Measurements from ENCODE around the gene AGRP.
"Not testable (repeated sequence)": the region's sequence is repeated elsewhere in the genome, so short reads cannot be mapped to it uniquely, and the experiment has no call there.

Gene AGRP

DNA sequence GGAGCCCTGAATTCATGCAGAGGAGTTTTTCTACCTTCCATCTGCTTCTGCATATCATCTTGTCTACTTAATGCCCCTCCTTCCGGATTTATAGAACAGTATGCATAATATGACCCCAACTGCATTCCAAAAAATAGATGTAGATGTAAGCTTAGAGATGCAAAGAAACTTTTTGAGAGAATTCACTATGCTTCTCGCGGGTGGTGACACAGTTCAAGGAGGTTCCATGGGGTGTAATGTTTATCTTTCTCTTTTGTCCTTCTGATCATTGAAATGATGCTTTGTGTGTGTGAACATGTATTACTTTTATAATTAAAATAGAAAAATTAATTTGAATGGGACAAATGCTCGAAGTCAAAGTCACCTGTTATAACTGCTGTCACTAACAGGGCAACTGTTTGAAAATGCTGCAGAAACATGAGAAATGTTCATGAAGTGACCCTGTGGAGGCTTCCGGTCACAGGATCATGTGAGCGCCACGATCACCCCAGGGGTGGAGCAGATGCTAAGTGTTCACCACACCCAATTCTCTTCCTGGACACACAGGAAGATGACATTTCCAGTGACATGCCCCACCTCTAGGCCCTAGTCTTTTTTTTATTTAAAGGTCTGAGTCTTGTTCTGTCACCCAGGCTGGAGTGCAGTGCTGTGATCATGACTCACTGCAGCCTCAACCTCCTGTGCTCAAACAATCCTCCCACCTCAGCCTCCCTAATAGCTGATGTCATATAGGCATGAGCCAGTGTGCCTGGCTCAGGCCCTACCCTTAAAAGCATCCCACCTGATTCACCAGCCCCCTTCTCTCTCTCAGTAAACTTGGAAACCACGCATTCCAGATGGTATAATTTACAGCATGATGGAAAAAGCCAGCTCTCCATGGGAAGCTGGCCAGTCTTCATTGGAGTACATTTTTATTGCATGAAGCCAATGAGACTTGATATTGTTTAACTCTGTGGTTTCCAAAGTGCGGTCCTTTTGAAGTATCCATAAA lies 21.0 kb upstream of the AGRP start:
- DNase-seq = no peak

DNA sequence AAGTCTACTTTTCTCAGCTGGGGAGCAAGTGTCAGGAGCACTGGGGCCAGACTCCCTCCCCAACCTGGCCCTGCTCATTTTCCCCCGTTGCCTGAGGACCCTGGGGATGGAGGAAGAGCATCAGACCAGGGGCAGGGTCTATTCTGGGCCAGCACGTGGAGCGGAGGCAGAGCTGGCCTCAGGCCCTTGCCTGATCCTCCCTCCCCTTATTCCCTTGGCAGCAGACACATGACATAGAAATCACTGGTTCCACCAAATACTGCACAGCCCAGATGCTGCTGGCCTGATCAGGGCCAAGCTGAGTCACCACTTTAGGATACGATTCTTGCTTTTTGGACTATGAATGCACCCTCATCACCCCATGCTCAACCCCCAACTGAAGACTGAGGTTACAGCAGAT lies 15.8 kb upstream of the AGRP start:
- DNase-seq = no peak

GRCh38 chr16:67490335-67491096 lies 7.2 kb upstream of the AGRP start:
- no peak for DNase-seq

- no peak for DNase-seq
Observed at GRCh38 chr16:67489401-67490083, 6.2 kb upstream of the AGRP start.

DNA sequence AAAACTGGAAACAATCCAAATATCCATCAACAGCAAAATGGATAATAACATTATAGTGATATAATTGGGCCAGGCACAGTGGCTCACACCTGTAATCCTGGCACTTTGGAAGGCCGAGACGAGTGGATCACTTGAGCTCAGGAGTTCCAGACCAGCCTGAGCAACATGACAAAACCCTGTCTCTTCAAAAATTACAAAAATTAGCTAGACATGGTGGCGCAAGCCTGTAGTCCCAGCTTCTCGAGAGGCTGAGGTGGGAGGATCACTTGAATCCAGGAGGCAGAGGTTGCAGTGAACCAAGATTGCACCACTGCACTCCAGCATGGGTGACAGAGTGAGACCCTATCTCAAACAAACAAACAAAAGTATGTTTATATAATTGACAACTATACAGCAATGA lies 4.2 kb upstream of the AGRP start:
- not testable (repeated sequence) for DNase-seq

DNA sequence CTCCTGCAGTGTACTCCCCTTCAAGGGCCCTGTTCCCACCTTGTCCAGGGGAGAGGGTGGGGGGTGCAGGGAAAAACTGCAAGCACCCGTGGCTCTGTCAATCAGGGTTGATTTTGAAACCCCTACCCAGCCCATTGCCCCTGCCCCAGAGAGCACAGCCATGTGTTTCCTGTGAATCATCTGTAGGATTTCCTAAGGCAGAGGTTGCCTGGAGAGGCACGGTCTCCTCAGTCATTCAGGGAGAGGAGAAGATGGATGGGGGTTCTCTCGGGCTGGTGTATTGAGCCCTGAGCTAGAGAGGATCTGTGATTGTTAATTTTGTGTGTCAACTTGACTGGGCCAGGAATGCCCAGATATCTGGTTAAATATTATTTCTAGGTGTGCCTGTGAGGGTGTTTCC lies 3.5 kb upstream of the AGRP start:
- no peak for DNase-seq

GRCh38 chr16:67483731-67484525 lies 581 bp upstream of the AGRP start:
- DNase-seq = no peak

DNA sequence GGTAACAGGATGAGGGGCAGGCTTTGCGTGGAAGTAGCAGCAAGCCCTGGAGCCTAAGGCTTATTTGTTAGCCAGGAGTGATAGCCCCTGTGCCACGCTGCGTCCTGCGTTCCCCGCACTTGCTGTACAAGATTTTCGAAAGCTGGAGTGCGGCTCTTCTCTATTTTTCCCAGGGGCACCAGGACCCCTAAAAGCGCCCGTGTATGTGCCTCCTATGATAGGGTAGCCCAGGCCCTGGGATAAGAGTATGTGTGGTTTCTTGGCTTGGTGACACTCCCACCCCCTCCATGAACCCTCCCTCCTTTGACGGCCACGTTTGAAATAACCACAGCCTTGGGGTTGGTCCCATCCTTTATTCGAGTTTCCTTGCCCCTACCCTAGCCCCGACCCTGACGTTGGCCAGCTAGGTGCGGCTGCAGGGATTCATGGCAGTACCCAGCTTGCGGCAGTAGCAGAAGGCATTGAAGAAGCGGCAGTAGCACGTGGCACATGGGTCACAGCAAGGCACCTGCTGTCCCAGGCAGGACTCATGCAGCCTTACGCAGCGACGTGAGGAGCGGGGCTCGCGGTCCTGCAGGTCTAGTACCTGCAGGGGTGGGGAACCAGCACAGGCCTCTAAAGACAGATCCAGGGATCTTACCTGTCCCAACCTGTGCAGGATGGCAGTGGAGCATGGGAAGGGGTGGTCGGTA lies 968 bp downstream of the AGRP start:
- no peak for DNase-seq

- DNase-seq = peak; percentile 38
Observed at GRCh38 chr16:67481561-67482232, 1.6 kb downstream of the AGRP start.

DNA sequence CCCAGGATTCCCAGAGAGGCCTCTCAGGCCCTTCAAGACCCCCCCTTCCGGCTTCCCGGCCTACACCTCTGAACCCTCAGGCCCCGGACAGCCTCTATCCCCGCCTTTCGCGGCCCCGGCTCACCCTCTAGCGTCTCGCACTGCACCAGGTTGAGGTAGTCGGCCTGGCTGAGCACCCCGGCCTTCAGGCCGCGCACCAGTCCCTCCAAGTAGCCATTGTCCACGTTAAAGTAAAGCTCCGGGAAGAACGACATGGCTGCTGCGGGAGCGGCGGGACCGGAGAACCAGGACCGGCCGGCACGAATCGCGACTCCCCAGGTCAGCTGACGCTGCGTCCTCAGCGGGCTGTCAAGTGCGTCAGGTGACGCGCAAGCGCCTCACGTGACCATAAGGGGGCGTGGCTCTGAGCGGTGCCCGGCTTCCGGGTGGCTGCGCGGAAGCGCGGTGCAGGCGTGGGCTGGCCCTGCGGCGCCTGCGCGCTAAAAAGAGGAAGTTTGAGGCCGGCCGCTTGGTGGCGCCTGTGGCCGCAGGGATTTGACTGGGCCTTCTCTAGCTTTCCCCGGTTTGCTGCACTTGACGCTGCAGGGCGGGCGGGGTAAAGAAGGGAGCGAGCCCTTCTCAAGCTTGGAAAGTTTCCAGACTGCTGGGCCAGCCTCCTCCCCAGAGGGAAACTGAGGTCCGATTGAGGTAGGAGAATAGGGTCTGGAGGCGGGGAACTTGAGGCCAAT lies 2.4 kb downstream of the AGRP start, which contains the start of gene ATP6V0D1:
Gene ATP6V0D1 (minus strand): TSS at position 325 of the 728 bp plus-strand sequence. CDS start 71 bp downstream, at position 254.
- peak; percentile 97 for DNase-seq

GRCh38 chr16:67477960-67478554 lies 5.3 kb downstream of the AGRP start:
- no peak for DNase-seq

GRCh38 chr16:67474551-67475455 lies 8.5 kb downstream of the AGRP start:
- DNase-seq = no peak

DNA sequence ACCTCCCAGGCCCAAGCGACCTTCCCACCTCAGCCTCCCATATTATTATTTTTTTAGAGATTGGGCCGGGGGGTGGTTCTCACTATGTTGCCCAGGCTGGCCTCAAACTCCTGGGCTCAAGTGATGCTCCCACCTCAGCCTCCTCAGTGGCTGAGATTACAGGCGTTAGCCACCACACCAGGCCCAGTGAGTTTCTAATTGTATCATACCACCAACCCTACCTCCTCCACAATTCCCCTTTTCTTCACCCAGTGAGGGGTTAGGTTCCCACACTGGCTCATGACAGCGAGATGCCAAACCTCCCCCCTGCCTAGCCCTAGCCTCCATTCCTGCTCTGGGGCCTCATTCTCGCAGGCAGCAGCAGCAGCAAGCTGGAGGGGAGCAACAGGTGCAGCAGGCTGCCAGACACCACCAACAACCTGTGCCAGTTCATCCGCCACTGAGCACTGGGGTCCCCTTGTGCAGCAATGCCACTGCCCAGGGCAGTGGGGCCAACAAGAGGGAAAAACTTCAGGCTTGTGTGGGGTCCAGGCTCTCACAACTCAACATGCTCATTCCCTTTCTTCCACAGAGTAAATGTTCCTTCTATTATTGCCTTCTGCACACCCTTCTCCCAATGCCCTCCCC lies 11.5 kb downstream of the AGRP start:
- no peak for DNase-seq

GRCh38 chr16:67470359-67470758 lies 13.0 kb downstream of the AGRP start:
- no peak for DNase-seq

- no peak for DNase-seq
Observed at GRCh38 chr16:67468731-67469130, 14.6 kb downstream of the AGRP start.

DNA sequence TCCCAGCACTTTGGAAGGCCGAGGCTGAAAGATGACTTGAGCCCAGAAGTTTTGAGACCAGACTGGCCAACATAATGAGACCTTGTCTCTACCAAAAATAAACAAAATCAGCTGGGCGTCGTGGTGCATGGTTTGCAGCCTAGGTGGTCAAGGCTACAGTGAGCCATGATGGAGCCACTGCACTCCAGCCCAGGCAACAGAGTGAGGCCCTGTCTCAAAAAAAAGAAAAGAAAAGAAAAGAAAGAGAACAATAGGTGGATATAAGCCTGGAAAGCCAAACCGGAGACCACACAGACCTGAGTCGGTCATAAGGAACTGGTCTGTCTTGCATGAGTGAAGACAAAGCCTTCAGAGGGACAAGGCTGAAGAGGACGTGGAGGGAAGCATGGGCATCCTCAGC lies 16.8 kb downstream of the AGRP start:
- DNase-seq = no peak

DNA sequence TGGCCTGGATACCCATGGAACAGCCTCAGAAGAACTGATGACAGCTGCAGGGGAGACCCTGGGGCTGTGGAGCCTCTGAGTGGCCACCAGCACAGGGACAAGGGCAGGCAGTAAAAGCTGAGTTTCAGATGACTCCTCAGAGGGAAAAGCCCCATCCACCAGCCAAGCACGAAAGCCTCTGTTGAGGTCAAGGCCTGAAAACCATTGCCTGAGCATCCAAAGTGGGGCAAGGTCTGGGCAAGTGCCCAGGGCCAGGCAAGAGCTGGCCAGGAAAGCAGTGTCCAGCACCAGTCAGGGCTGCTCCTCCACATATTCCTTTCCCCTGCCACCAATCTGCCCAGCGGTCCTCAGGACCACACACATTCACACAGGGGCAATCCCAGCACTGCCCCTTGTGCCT lies 18.8 kb downstream of the AGRP start:
- DNase-seq = no peak

DNA sequence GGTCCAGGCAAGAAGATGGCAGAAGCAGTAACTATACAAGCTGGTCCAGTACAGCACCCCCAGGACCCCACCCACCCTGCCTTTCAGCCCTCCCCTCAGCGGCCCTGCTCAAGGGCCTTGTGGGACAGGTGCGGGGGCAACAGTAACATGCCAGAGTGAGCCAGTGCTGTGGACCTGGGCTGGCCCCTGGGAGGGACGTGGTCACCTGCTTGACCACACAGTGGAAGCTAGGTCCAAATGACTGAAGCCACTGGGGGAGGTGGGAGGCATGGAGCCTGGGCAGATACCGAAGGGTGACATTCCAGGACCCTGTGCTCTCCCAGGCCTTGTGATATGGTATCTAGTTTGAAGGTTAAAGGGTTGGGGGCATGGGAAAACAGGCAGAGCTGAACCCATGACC lies 19.7 kb downstream of the AGRP start:
- DNase-seq = no peak

All from effector CD8-positive, alpha-beta T cell (primary cell).